ENCODE measurements around the gene TMEM62.

DNA sequence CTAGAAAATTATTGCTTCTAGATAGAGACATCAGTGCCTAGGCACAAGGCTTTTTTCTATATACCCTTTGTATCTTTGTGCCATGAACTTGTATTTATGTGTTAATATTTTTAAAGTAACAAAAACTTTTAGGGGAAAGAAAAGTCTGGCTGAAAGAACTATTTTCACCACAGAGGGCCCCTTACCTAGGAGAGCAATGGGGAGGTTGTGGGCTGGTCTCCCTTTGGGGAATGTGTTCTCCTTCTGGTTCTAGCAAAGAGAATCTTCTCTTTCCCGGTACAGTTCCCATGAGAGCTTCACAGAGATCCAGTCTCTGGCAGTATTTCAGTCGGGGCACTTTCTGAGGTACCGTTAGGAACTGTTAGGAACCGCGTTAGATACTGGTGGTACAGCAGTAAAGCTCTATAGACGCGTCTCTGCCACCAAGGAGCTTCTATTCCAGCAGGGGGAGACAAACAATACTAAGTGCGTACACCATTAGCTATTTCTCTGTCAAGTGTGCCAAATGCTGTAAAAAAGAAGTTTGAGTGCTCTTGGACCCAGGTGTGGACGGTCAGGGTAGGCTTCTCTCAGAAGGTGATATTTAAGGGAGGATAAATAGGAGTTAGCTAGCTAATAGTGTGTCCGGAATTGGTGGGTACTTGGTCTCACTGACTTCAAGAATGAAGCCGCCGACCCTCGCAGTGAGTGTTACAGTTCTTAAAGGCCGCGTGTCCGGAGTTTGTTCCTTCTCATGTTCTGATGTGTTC lies 92.0 kb downstream of the TMEM62 start:
- no peak for TF ChIP-seq EZH2 (IDR thresholded peaks at IDR 0.05)
- no peak for TF ChIP-seq POLR2AphosphoS5 (IDR thresholded peaks at IDR 0.05; ENCODE audit: borderline replicate concordance, low read depth, low read length)
